IMR-90 (cell line): Measurements from ENCODE around the gene CUX1.

Experiments used
- BHLHE40 ChIP-seq: fragments of 150-350 bp; IDR thresholded peaks from 2 replicates; pipeline ENCODE4 v1.6.1; 2016; ENCODE audit warnings: mild to moderate bottlenecking, low read depth, low read length
- CEBPB ChIP-seq: IDR thresholded peaks from 2 replicates; pipeline ENCODE4 v1.6.1; 2012; ENCODE audit warnings: low read depth, low read length, improper control_type of control experiment
- CHD1 ChIP-seq: IDR thresholded peaks from 2 replicates; pipeline ENCODE4 v1.6.1; 2012; ENCODE audit warnings: low read depth, low read length, improper control_type of control experiment
- CTCF ChIP-seq: conservative IDR thresholded peaks from 2 replicates; pipeline ENCODE4 v1.5.1; 2012; ENCODE audit warnings: mild to moderate bottlenecking, low read depth, low read length, improper control_type of control experiment
- ELK1 ChIP-seq: fragments of 150-350 bp; IDR thresholded peaks from 2 replicates; pipeline ENCODE4 v1.6.1; 2016; ENCODE audit warnings: low read depth, mild to moderate bottlenecking, low read length, moderate library complexity, borderline replicate concordance
- MAZ ChIP-seq: IDR thresholded peaks from 2 replicates; pipeline ENCODE4 v1.6.1; 2012; ENCODE audit warnings: low read depth, mild to moderate bottlenecking, low read length, improper control_type of control experiment, moderate library complexity, borderline replicate concordance
- NFE2L2 ChIP-seq: fragments of 150-350 bp; IDR thresholded peaks from 2 replicates; pipeline ENCODE4 v1.6.1; 2016; ENCODE audit warnings: low read depth, mild to moderate bottlenecking, low read length
- POLR2A ChIP-seq: IDR thresholded peaks from 2 replicates; pipeline ENCODE4 v1.6.1; 2012; ENCODE audit warnings: mild to moderate bottlenecking, low read depth, low read length
- RAD21 ChIP-seq: IDR thresholded peaks from 2 replicates; pipeline ENCODE4 v1.6.1; 2012; ENCODE audit warnings: low read length, improper control_type of control experiment
- RCOR1 ChIP-seq: IDR thresholded peaks from 2 replicates; pipeline ENCODE4 v1.6.1; 2012; ENCODE audit warnings: mild to moderate bottlenecking, low read length, improper control_type of control experiment; ENCODE audit not compliant: insufficient replicate concordance
- SMC3 ChIP-seq: fragments of 150-350 bp; IDR thresholded peaks from 2 replicates; pipeline ENCODE4 v1.6.1; 2016; ENCODE audit warnings: low read depth, mild to moderate bottlenecking, antibody characterized with exemption, low read length, moderate library complexity
- USF2 ChIP-seq: fragments of 150-350 bp; IDR thresholded peaks from 2 replicates; pipeline ENCODE4 v1.6.1; 2017; ENCODE audit warnings: mild to moderate bottlenecking, antibody characterized with exemption, low read length, low read depth

GRCh38 chr7:101846800-101847538 is 29.5 kb downstream of the CUX1 start:
- no peak for TF ChIP-seq BHLHE40
- TF ChIP-seq RCOR1: no peak
- no peak for TF ChIP-seq CTCF
- no peak for TF ChIP-seq POLR2A
- TF ChIP-seq ELK1: no peak
- TF ChIP-seq USF2: no peak
- TF ChIP-seq SMC3: no peak
- no peak for TF ChIP-seq NFE2L2
- TF ChIP-seq MAZ: no peak
- no peak for TF ChIP-seq CEBPB
- TF ChIP-seq CHD1: no peak
- TF ChIP-seq RAD21: no peak
